ENCODE results near the gene CCDC3. TPM values are rescaled to one million over a fixed set of nuclear protein-coding genes. Genes with fewer than 3 reads are reported as not detected.
"Not testable (repeated sequence)": the region's sequence is repeated elsewhere in the genome, so short reads cannot be mapped to it uniquely, and the experiment has no call there.

The CCDC3 gene
- total RNA-seq, 4 donors from 2014 or later = 27.8 to 108 (median 74.6) TPM

GRCh38 chr10:12999849-13000248 lies 1.7 kb downstream of the CCDC3 start:
- WGBS, 2 donors = 42 to 46% methylated on average over 6 of the region's 6 CpGs
- DNase-seq (ENCODE audit: low spot score in 2 of 2) = no peak
- H3K4me3 ChIP-seq (ENCODE audit: low read depth, poor library complexity, severe bottlenecking) = no peak overlapping the region
- intact Hi-C loops (cut with DNase I; ENCODE audit: low total_unique reads) = no loop called here
- TF ChIP-seq POLR2A (IDR thresholded peaks at IDR 0.05) = no peak
- TF ChIP-seq, protein P1, sequence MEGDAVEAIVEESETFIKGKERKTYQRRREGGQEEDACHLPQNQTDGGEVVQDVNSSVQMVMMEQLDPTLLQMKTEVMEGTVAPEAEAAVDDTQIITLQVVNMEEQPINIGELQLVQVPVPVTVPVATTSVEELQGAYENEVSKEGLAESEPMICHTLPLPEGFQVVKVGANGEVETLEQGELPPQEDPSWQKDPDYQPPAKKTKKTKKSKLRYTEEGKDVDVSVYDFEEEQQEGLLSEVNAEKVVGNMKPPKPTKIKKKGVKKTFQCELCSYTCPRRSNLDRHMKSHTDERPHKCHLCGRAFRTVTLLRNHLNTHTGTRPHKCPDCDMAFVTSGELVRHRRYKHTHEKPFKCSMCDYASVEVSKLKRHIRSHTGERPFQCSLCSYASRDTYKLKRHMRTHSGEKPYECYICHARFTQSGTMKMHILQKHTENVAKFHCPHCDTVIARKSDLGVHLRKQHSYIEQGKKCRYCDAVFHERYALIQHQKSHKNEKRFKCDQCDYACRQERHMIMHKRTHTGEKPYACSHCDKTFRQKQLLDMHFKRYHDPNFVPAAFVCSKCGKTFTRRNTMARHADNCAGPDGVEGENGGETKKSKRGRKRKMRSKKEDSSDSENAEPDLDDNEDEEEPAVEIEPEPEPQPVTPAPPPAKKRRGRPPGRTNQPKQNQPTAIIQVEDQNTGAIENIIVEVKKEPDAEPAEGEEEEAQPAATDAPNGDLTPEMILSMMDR (IDR thresholded peaks at IDR 0.05) = no peak

- WGBS, 2 donors = 52 to 64% methylated on average over 8 of the region's 8 CpGs
- no peak overlapping the region for H3K4me3 ChIP-seq (ENCODE audit: low read depth, poor library complexity, severe bottlenecking)
- TF ChIP-seq, protein P1 (IDR thresholded peaks at IDR 0.05) = no peak
- TF ChIP-seq POLR2A (IDR thresholded peaks at IDR 0.05) = no peak
- intact Hi-C loops (cut with DNase I; ENCODE audit: low total_unique reads) = no loop called here
- no peak for DNase-seq (ENCODE audit: low spot score in 2 of 2)
These were observed 6.1 kb downstream of the CCDC3 start for GRCh38 chr10:12995425-12995861.

DNA sequence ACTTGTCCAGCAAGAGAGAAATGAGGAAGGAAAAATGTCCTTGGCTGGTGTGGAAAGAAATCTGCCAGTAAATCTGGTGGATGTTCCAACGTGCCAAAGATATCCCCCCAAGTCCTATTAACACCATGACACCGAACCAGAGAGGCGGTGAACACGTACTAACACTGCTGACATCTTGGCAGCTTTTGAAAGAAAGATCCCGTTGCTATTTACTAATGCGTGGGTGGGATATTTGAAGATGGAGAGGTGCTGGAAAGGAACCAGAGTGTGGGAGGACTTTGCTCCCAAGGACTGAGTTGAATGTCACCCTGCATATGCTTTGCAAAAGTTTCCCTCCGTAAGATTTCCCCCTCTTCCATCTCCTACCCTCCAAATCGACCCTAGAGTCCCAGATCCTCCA lies 7.9 kb downstream of the CCDC3 start:
- 30 to 35% methylated on average over 8 of the region's 8 CpGs for WGBS, 2 donors
- no peak for TF ChIP-seq POLR2A (IDR thresholded peaks at IDR 0.05)
- TF ChIP-seq, protein P1 (IDR thresholded peaks at IDR 0.05) = no peak
- DNase-seq (ENCODE audit: low spot score in 2 of 2) = no peak
- intact Hi-C loops (cut with DNase I; ENCODE audit: low total_unique reads) = no loop called here
- no peak overlapping the region for H3K4me3 ChIP-seq (ENCODE audit: low read depth, poor library complexity, severe bottlenecking)

DNA sequence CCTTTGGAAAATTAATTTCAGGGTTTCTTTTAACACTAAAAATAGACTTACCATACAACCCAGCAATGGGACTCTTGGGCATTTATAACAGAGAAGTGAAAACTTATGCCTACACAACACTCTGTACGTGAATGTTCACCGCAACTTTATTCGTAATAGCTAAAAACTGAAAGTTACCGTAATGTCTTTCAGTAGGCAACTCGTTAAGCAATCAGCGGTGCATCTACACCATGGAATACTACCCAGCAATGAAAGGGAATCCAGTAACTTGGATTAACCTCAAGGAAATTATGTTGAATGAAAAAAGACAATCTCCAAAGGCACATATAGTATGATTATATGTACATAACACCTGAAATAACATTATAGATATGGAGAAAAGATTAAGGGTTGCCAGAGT lies 16.2 kb downstream of the CCDC3 start:
- no peak for DNase-seq (ENCODE audit: low spot score in 2 of 2)
- WGBS, 2 donors = 94 to 95% methylated on average over 6 of the region's 6 CpGs
- TF ChIP-seq, protein P1 (IDR thresholded peaks at IDR 0.05) = no peak
- no peak for TF ChIP-seq POLR2A (IDR thresholded peaks at IDR 0.05)
- no peak overlapping the region for H3K4me3 ChIP-seq (ENCODE audit: low read depth, poor library complexity, severe bottlenecking)
- intact Hi-C loops (cut with DNase I; ENCODE audit: low total_unique reads) = no loop called here

- H3K4me3 ChIP-seq (ENCODE audit: low read depth, poor library complexity, severe bottlenecking) = no peak overlapping the region
- TF ChIP-seq, protein P1 (IDR thresholded peaks at IDR 0.05) = no peak
- no peak for TF ChIP-seq POLR2A (IDR thresholded peaks at IDR 0.05)
- DNase-seq (ENCODE audit: low spot score in 2 of 2) = no peak
- WGBS, 2 donors = 91 to 93% methylated on average over 7 of the region's 7 CpGs
- intact Hi-C loops (cut with DNase I; ENCODE audit: low total_unique reads) = no loop called here
These were observed 17.3 kb downstream of the CCDC3 start for GRCh38 chr10:12984165-12984747.

DNA sequence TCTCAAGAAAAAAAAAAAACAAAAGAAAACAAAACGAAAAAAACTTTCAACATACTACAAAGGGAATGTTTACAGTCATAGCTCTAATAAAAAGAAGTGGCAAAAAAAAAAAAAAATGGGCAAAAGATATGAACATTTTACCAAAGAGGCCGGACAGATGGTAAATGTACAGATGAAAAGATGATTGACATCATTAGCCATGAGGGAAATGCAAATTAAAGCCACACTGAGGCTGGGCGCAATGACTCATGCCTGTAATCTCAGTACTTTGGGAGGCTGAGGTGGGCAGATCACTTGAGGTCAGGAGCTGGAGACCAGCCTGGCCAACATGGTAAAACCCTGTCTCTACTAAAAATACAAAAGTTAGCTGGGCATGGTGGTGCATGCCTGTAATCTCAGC lies 17.9 kb downstream of the CCDC3 start:
- H3K4me3 ChIP-seq (ENCODE audit: low read depth, poor library complexity, severe bottlenecking); DNase-seq (ENCODE audit: low spot score in 2 of 2); intact Hi-C loops (cut with DNase I; ENCODE audit: low total_unique reads): not testable (repeated sequence)
- 55 to 73% methylated on average over 3 of the region's 3 CpGs for WGBS, 2 donors
